ENCODE results near the gene EVX1.
A peak's percentile ranks its signal among the peaks of the same experiment; 100 is the strongest.

The EVX1 gene

GRCh38 chr7:27200761-27201579, 41.6 kb upstream of the EVX1 start:
- no peak for TF ChIP-seq EZH2phosphoT487 (conservative IDR thresholded peaks at IDR 0.05; ENCODE audit: low read length)
- H3K36me3 ChIP-seq (ENCODE audit: low read length), result no peaks in the 10 kb centered on the region
- H3F3A ChIP-seq (ENCODE audit: insufficient read depth), result no peaks in the 10 kb centered on the region
- no peak overlapping the region for H3K27ac ChIP-seq (ENCODE audit: low read depth, low read length)
- H3K4me2 ChIP-seq (ENCODE audit: low read depth, low read length, poor library complexity, severe bottlenecking), result peak overlapping the region; percentile 63
- H4K20me1 ChIP-seq (ENCODE audit: low read depth, low read length), result no peaks in the 10 kb centered on the region
- peak overlapping the region; percentile 59 for H3K4me3 ChIP-seq (ENCODE audit: insufficient read depth, low read length, poor library complexity, severe bottlenecking)
- peak overlapping the region; percentile 48 for H3K9ac ChIP-seq (ENCODE audit: low read length)
- H2AFZ ChIP-seq (ENCODE audit: low read depth, low read length, severe bottlenecking), result peak overlapping the region; percentile 76
- no peaks in the 10 kb centered on the region for H3K79me2 ChIP-seq (ENCODE audit: insufficient read depth, low read length)
- H3K9me3 ChIP-seq (ENCODE audit: insufficient read depth, low read length), result no peaks in the 10 kb centered on the region
- no peaks in the 10 kb centered on the region for H3K27me3 ChIP-seq (ENCODE audit: low read length)
- no peaks in the 10 kb centered on the region for H3K9me2 ChIP-seq (replicated peaks; ENCODE audit: insufficient read depth, low read length)

- Histone ChIP-seq H3K9me3 (ENCODE audit: insufficient read depth, low read length) (no peaks in the 10 kb centered on the region), H3F3A (ENCODE audit: insufficient read depth) (no peaks in the 10 kb centered on the region), H3K4me3 (ENCODE audit: insufficient read depth, low read length, poor library complexity, severe bottlenecking) (no peak overlapping the region), H3K4me2 (ENCODE audit: low read depth, low read length, poor library complexity, severe bottlenecking) (peak overlapping the region; percentile 63), H3K27me3 (ENCODE audit: low read length) (no peaks in the 10 kb centered on the region), H3K79me2 (ENCODE audit: insufficient read depth, low read length) (no peaks in the 10 kb centered on the region), H3K9me2 (replicated peaks; ENCODE audit: insufficient read depth, low read length) (no peaks in the 10 kb centered on the region), H2AFZ (ENCODE audit: low read depth, low read length, severe bottlenecking) (no peak overlapping the region), H3K36me3 (ENCODE audit: low read length) (no peaks in the 10 kb centered on the region), H4K20me1 (ENCODE audit: low read depth, low read length) (no peaks in the 10 kb centered on the region), H3K27ac (ENCODE audit: low read depth, low read length) (no peak overlapping the region), H3K9ac (ENCODE audit: low read length) (no peak overlapping the region)
- TF ChIP-seq CTCF (IDR thresholded peaks at IDR 0.05; ENCODE audit: insufficient read depth, low read length, poor library complexity, severe bottlenecking), result no peak
- TF ChIP-seq EZH2phosphoT487 (conservative IDR thresholded peaks at IDR 0.05; ENCODE audit: low read length), result no peak
These were observed 41.0 kb upstream of the EVX1 start for GRCh38 chr7:27201580-27202017.

- H3K9me2 ChIP-seq (replicated peaks; ENCODE audit: insufficient read depth, low read length), result no peaks in the 10 kb centered on the region
- H3K36me3 ChIP-seq (ENCODE audit: low read length), result no peaks in the 10 kb centered on the region
- H4K20me1 ChIP-seq (ENCODE audit: low read depth, low read length), result no peaks in the 10 kb centered on the region
- no peak overlapping the region for H3K4me3 ChIP-seq (ENCODE audit: insufficient read depth, low read length, poor library complexity, severe bottlenecking)
- no peaks in the 10 kb centered on the region for H3K27me3 ChIP-seq (ENCODE audit: low read length)
- H3F3A ChIP-seq (ENCODE audit: insufficient read depth), result no peaks in the 10 kb centered on the region
- no peak overlapping the region for H3K9ac ChIP-seq (ENCODE audit: low read length)
- TF ChIP-seq CTCF (IDR thresholded peaks at IDR 0.05; ENCODE audit: insufficient read depth, low read length, poor library complexity, severe bottlenecking), result no peak
- no peak for TF ChIP-seq EZH2phosphoT487 (conservative IDR thresholded peaks at IDR 0.05; ENCODE audit: low read length)
- H3K27ac ChIP-seq (ENCODE audit: low read depth, low read length), result no peak overlapping the region
- no peaks in the 10 kb centered on the region for H3K9me3 ChIP-seq (ENCODE audit: insufficient read depth, low read length)
- no peaks in the 10 kb centered on the region for H3K79me2 ChIP-seq (ENCODE audit: insufficient read depth, low read length)
- H3K4me2 ChIP-seq (ENCODE audit: low read depth, low read length, poor library complexity, severe bottlenecking), result no peak overlapping the region
- H2AFZ ChIP-seq (ENCODE audit: low read depth, low read length, severe bottlenecking), result no peak overlapping the region
These were observed 40.4 kb upstream of the EVX1 start for GRCh38 chr7:27202018-27202861.

DNA sequence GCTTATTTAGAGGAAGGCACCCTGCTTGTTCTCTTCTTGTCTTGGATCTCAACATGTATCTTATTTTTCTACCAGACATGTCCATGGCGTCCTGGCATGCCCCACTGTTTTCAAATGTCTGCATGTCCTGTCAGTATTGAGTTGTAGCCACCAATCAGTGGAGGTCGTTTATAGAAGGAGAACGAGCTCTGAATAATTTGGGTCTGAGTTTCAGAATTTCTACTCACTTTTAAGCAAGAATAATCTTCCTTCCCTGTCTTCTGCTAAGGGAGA, 39.8 kb upstream of the EVX1 start:
- H3K9ac ChIP-seq (ENCODE audit: low read length), result no peak overlapping the region
- H3K9me2 ChIP-seq (replicated peaks; ENCODE audit: insufficient read depth, low read length), result no peaks in the 10 kb centered on the region
- H3K9me3 ChIP-seq (ENCODE audit: insufficient read depth, low read length), result no peaks in the 10 kb centered on the region
- H3K36me3 ChIP-seq (ENCODE audit: low read length), result no peaks in the 10 kb centered on the region
- no peaks in the 10 kb centered on the region for H3F3A ChIP-seq (ENCODE audit: insufficient read depth)
- no peak for TF ChIP-seq CTCF (IDR thresholded peaks at IDR 0.05; ENCODE audit: insufficient read depth, low read length, poor library complexity, severe bottlenecking)
- no peak for TF ChIP-seq EZH2phosphoT487 (conservative IDR thresholded peaks at IDR 0.05; ENCODE audit: low read length)
- H4K20me1 ChIP-seq (ENCODE audit: low read depth, low read length), result no peaks in the 10 kb centered on the region
- no peak overlapping the region for H3K4me3 ChIP-seq (ENCODE audit: insufficient read depth, low read length, poor library complexity, severe bottlenecking)
- no peak overlapping the region for H2AFZ ChIP-seq (ENCODE audit: low read depth, low read length, severe bottlenecking)
- H3K27me3 ChIP-seq (ENCODE audit: low read length), result no peaks in the 10 kb centered on the region
- no peak overlapping the region for H3K4me2 ChIP-seq (ENCODE audit: low read depth, low read length, poor library complexity, severe bottlenecking)
- H3K79me2 ChIP-seq (ENCODE audit: insufficient read depth, low read length), result no peaks in the 10 kb centered on the region
- no peak overlapping the region for H3K27ac ChIP-seq (ENCODE audit: low read depth, low read length)
